GM18858 (cell line): ENCODE measurements around the gene NME3.
"Not testable (repeated sequence)": the region's sequence is repeated elsewhere in the genome, so short reads cannot be mapped to it uniquely, and the experiment has no call there.

Experiments used
- ATAC-seq: cut with Tn5 transposase; IDR thresholded peaks from one replicate; pipeline ENCODE4 v1.9.1; 2021; ENCODE audit not compliant: unreplicated experiment

The NME3 gene

GRCh38 chr16:1754204-1754603, 17.1 kb downstream of the NME3 start:
- no peak for ATAC-seq

DNA sequence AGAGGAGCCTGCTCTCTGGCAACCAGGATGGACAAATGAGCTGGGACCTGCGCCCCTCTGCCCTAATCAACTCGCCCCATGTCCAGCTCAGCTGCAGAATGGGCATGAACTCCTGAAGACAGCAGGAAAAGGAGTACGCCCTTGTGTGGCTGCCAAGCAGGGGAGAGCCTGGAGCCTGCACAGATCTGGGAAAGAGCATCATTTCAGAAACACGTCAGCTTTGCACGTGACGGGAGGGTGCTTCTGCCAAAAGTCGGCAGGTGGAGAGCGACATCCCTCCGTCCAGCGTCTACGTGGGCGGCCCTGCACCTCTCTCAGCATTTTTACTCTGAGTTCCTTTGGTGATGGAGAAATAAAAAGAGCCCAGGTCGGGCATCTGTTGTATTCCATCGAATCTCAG, 18.5 kb downstream of the NME3 start:
- ATAC-seq, result no peak

GRCh38 chr16:1751946-1752345, 19.4 kb downstream of the NME3 start:
- ATAC-seq, result no peak

GRCh38 chr16:1749152-1750117, 21.9 kb downstream of the NME3 start:
- ATAC-seq, result no peak

- no peak for ATAC-seq
These were observed 23.4 kb downstream of the NME3 start for GRCh38 chr16:1747934-1748333.

DNA sequence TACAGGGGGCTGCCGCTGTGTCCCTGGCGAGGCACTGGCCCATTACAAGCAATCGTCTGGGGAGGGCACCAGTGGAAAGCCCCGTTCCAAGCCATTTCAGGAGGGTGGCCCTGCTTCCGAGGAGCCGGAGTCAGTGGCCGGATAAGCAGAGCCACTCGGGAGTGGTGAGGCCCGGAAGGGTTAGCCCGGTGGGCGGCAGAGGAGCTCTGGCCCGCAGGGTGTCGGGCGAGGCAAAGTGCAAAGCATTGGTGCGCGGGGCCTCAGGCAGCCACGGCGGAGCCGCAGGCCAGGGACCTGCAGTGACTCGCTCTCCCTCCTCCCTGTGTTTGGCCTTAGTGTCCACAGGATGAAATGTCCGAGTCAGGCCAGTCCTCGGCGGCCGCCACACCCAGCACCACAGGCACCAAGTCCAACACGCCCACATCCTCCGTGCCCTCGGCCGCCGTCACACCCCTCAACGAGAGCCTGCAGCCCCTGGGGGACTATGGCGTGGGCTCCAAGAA, 24.6 kb downstream of the NME3 start:
- no peak for ATAC-seq

DNA sequence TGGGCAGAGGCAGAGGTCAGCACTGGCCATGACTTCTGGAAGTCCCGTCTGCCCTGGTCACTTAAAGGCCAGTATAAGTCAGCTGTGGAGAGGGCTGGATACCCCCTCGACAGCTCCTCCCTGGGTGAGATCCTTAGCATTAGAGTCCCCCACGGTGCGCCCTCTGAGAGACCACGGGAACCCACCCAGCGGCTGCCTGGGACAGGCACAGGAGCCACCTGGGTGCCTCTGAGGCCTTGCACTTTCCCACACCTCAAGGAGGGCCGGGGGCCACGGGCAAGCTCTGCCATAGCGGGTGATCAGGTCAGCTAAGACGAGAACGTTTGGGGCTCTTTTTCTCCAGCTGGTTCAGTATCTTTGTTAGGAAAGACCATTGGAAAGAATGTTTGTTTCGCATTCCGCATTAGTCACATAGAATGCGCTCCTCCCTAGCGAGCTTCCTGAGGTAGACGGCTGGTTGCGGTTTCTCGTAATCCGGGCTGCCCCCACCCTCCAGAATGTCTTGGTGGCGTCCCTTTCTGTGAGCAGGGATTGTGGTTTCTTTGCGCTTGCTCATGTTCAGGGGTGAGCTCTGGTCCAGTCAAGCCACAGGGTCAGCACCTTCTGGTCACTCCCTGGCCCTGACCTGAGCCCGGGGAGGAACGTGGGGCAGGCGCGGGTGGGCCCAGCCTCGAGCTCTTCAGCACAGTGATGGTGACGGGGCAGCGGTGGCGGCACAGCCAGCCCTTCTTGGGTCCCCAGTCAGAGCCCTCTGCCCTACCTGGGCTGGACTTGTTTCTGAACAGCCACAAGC, 25.2 kb downstream of the NME3 start:
- no peak for ATAC-seq

DNA sequence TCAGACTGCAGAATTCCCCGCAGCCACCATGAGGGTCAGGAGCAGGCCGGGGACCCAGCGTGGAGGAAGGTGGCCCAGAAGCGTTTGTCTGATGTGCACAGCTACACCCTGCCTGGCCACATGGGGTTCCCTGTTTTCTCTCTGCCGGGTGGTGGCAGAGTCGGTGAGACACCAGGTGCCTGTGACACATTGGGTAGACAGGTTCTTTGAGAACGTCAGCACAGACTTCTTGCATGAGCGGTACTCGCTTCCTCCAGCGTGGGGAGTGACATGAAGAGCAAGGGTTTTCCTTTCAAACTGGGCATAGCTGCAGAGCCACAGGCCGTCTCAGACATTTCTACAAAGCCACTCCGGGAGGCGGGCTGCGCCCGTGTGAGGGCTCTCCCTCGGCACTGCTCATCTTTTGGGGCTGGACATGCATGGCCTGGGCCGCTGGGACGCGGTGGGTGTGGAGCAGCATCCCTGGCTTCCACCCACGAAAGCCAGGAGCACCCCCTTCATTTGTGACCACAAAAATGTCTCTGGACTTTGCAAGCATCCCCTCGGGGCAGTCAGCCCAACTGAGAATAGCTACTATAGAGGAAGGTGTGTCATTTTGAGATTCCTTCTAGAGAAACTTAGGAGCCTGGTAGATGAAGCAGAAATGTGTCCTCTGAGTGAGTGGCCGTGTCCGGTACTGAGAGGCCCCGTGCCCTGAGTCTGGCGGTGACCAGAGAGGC, 26.0 kb downstream of the NME3 start:
- no peak for ATAC-seq

GRCh38 chr16:1744338-1744840, 27.0 kb downstream of the NME3 start:
- no peak for ATAC-seq

DNA sequence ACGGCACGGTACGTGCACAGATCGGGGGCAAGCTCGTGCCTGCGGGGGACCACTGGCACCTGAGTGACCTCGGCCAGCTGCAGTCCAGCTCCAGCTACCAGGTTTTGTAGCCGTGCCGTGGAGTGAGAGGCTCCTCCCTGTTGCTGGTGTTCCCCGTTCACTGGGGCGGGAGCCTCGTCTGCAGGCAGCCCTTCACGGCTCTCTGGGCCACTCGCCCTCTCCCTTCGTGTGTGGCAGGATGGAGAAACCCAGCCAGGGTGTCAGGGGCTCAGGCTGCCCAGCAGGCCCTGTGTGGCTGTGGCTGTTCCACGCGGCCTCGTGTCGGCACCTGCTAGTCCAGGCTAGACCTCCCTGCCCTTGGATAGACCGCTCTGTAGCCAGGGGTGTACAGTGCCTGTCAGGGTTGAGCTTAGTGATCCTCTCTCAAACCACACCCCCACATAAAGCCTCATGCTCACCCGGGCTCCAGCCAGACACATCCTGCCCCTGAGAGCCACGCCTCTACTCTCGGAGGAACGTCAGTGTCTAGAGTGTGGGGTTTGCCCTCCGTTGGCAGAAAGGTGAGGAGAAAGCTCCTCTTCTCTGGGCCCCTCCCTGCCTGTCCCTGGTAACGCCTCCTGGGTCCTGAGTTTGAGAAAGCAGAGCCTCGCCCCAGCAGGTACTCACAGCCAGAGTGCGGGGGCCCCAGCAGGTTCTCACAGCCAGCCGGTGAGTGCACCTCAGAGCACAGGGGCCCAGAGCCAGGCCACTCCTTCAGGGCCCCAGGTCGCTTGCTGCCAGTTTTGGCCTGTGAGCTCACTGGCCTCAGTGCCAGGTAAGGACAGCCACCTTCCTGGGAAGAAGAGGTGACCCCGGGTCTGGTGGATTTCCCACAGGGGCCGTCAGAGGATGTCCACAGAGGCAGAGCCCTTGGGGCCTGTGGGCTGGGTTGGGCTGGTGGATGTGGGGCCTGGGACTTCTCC, 27.7 kb downstream of the NME3 start:
- ATAC-seq, result no peak

- no peak for ATAC-seq
These were observed 29.7 kb downstream of the NME3 start for GRCh38 chr16:1741553-1742165.

DNA sequence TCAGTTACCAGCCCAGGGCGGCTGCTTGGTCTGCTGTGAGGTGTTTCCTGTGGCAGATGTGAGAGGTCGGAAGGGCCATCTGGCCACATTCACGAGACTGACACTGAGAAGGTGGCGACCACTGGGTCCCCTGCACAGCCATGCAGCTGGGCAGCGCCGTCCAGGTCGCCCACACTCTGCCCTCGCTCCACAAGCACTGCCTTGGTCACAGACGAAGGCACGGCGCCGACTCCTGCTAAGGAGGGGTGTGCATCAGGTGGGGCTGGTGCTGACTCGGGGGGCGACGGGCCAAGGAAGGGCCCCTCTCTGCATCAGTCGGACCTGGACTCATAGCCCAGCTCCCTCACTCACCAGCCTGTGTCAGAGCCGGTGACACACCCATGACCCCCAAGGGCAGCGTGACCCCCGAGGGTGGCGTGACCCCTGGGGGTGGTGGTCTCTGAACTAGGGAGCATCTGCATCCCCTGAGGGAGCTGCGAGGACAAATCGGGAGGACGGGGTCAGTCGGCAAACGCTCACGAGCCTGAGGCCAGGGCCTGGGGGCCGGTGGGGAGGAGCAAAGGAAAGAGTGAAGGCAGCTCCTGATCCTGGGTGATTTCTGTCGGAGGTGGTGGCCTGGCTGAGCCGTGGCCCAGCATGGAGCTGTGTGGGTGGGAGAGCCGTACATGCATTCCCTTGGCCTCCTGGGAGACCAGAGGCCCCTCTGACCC, 30.4 kb downstream of the NME3 start:
- no peak for ATAC-seq

DNA sequence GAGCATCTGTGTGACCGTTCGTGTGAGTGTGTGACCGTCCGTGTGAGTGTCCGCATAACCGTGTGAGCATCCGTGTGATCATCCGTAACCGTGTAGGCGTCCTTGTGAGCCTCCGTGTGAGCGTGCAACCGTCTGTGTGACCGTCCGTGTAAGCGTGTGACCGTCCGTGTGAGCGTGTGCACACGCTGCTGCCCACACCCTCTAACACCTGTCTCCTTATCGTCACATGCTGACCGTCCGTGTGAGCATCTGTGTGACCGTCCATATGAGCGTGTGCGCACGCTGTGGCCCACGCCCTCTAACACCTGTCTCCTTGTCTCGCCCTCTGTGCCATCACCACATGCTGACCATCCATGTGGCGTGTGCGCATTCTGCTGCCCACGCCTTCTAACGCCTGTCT, 31.1 kb downstream of the NME3 start:
- no peak for ATAC-seq

DNA sequence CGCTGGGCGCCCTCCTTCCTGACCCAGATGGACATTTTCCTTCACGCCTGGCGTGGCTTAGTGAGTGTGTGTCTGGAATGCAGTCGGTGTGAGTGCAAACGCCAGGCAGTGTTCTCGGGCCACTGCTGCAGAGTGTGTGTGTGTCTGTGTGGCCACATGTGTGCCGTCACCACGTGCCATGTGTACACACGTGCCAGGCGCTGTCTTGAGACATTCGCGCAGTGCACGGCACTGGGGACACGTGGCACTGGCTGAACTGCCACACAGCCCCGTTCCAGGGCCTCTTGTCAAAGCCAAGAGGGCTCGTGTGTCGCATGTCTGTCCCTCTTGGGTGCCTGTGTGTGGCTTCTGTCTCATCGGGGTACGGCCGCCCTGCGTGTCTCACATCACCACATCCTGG, 36.5 kb downstream of the NME3 start:
- no peak for ATAC-seq

- ATAC-seq, result no peak
These were observed 37.2 kb downstream of the NME3 start for GRCh38 chr16:1734123-1734522.

- not testable (repeated sequence) for ATAC-seq
These were observed 38.8 kb downstream of the NME3 start for GRCh38 chr16:1732551-1732987.

DNA sequence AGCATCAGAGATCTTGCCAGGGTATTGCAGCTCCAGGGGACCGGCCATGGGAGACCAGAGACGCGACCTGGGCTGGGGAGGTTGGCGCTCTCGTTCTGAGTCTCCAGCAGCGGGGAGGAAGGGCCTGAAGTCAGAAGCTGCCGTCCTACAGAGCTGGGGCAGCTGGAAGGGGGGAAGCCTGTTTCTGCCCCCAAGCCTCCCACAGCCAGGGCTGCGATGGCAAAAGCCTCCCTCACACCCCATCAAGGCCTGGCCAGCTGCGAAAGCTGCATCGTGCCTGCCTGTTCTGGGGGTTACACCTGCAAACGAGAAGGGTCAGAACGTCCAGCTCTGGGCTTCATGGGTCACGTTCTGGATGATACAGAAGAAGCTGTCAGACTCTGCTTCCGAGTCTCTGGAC, 39.3 kb downstream of the NME3 start:
- ATAC-seq, result no peak

DNA sequence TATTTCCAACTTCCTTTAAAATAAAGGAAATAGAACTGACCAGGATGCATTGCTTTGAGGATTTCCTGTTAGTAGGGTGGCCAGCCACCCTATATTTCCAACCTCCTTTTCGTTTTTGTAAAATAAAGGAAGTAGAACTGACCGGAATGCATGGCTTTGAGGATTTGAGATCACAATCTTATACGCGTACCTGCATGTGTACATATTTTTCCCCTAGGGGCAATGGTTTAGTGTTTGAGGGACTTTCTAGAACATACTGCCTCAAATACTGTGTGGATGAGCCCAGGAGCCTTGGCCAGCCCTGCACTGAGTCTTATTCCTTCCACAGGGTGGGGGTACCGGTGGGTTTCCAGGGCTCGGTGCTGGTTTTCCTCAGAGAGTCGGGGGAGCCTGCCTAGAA, 39.7 kb downstream of the NME3 start:
- no peak for ATAC-seq

DNA sequence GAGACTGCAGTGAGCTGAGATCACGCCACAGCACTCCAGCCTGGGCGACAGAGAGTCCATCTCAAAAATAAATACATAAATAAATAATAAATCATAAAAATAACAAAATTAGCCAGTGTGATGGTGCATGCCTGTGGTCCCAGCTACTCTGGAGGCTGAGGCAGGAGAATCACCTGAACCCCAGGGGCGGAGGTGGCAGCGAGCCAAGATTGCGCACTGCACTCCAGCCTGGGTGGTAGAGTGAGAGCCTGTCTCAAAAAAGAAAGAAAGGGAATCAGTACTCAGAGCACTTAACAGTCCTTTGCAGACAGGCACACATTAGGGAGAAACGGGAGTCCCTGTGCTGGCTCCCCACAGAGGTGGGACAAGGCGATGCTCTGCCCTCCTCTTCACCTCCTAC, 40.3 kb downstream of the NME3 start:
- ATAC-seq, result no peak
